HS-5 (cell line): Measurements from ENCODE around the gene LUZP1.
"Not testable (repeated sequence)": the region's sequence is repeated elsewhere in the genome, so short reads cannot be mapped to it uniquely, and the experiment has no call there.

Experiments
- DNase-seq: peaks from one replicate; pipeline ENCODE4 v3.0.0-alpha.2; 2012; ENCODE audit warnings: low read depth

LUZP1 gene

DNA sequence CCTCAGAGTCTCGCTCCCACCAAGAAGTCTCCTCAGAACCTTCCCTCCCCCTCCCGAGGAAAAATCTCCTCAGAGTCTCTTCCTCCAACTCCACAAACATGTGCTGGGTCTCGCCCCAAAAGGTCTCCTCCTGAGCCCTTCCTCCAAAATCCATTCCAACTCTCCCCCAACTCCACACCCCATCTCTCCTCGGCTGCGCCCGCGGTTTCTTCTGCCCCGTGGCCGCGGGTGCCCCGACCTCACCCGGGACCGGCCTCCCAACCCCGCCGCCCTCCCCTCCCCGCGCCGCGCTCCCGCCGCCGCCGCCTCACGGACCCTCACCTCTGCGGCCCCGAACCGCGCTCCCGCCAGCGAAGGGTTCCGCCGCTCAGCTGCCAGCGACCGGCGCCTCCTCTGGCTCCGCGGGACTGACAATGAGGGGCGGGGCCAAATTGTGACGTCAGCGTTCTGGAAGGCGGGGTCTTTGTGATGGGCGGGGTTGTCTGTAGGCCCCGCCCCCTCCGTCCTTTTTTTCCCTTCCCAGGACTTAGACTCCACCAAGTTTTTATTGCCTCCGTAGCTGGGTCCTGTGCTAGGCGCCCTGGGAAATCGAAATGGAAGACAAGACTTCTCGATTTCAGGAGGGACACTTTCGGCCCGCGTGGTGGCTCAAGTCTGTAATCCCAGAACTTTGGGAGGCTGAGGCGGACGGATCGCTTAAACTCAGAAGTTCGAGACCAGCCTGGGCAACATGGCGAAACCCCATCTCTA is at the start of gene LUZP1:
TSS of gene LUZP1 (minus strand) at position 412 of the 750 bp plus-strand sequence.
- peak; percentile 43 for DNase-seq

DNA sequence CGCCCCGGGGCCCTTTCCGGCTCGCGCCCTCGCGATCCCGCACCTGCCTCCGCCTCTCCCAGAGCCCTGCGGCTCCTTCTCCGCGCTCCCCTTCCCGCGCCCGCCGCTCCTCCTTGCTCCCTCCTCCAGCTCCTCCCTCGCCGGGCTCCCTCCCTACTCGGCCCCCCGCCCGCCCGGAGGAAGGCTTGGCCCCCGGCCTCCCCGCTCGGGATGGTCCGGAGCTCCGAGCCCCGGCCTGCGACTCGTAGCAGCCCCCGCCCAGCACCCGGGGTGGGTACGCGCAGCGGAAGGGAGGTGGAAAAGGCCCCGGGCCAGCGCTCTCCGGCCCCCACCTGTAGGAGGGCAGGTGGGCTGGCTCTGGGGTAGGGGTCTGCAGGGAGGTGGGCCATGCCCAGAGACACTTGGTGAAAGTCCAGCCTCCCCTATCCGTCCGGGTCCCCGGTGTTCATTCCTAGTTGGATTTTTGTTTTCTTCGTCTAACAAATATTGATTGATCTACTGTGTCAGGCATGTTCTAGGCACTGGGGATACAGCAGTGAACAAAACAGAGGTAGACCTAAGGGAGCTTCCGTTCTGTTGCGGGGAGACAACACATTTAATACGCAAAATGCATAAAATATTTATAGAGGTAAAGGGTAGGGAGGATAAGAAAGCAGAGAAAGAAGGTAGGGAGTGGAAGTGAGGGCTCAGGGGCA is 48.9 kb upstream of the LUZP1 start, which contains the start of gene HTR1D:
TSS of gene HTR1D (minus strand) at position 82 of the 695 bp plus-strand sequence. CDS start 23,283 bp downstream, outside the sequence.
- DNase-seq, result no peak

DNA sequence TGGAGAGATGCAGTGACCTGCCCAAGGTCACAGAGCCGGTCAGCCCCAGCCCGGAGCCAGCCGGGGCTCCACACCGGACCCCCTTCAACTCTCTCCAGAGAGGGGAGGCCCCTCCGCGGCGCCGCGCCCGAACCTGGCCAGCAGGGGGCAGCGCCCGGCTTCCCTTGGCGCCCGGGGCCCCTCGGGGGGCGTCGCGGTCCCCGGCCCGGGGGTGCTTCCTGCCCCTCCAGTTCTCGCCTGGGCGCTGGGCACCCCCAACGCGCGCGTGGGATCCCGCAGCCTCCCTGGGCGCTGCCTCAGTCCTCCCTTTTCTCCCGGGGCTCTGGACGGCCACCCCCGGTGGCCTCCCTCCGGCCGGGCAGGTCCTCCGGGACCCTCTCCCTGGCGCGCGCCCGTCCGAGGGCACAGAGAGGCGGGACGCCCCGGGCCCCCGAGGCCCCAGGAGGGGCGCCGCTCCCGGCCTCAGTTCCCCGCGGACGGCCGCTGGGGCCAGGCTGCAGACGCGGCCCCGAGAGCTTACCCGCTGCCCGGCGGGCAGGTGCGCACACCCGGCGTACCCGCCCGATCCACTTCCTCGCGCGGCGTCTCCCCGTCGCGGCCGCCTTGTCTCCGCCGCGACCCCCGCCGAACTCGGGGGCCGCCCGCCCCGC is 48.2 kb upstream of the LUZP1 start:
- DNase-seq, result no peak

DNA sequence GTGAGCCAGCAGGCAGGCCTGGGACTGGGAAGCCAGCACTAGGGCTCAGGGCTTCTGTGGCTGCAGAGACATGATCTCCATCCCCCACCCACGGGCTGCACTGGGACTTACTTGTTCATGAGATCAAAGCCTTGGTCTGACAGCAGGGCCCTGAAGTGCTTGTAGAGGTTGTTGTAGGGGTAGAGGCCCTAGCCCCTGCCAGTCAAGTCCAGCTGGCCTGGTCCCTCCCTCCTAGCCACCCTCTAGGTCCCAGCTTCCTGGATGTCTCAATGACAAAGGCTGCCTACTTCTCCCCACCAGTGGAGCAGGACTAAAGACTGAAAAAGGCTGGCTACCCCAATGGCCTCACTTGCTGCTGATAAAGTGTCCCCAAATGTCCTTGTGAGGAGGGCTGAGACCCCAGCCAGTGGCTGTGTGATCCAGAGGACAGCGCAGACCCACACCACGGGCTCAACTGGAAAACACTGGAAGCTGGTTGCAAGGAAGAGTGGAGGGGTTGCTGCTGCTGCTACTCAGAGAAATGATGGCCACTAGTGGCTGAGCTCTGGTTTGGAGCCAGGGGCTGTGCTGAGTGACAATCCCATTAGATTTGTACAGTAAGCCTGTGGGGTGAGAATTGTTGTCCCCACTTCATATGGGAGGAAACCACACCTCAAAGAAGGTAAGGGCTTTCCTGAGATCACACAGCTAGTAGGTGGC is 47.2 kb upstream of the LUZP1 start:
- no peak for DNase-seq

DNA sequence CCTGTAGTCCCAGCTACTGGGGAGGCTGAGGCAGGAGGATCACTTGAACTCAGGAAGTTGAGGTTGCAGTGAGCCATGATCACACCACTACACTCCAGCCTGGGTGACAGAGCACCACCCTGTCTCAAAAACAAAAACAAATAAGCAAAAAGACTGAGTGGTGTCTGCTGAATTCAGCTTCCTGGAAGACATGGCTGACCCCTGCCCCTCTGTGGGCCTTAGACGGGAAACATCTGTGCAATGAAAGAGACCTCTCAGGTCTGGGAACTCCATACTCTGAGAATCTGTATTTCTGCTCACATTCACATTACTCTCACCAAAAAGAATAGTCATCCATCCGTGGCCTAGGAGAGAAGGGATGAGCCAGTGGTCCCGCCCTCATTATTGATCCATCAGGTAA is 46.6 kb upstream of the LUZP1 start:
- DNase-seq, result no peak

DNA sequence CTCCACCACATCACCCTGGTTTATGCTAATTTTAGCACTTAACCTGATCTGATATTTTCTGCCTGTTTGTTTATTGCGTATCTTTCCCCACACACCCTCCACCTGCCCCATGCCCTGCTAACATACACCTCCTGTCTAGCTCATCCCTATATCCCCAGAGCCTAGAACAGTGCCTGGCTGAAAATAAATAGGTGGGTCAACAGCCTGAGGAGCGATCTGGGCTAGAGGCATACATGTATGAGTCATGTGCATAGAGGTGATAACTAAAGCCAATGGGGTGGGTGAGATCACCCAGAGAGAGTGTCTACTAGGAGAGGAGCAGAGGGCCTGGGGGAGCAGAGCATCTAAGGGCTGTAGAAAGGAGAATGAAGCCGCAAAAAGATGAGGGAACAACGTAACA is 46.0 kb upstream of the LUZP1 start:
- no peak for DNase-seq

DNA sequence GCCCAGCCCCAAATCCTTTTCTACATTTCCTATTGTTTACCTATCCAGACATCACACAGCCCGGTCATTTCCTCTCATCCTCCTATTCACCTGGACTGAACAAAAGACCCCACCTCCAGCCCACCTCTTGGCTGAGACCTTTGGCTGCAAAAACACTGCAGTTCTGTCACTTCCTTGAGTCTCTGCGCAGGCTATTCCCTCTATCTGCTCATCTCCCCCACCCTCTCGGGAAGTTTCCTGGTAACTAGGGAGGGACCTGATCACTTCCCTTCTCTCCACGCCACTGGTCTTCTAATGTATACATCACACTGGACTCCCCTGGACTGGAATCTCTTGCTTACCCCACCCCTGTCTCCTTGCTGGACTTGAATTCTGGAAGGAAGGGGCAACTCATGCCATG is 43.3 kb upstream of the LUZP1 start:
- no peak for DNase-seq

DNA sequence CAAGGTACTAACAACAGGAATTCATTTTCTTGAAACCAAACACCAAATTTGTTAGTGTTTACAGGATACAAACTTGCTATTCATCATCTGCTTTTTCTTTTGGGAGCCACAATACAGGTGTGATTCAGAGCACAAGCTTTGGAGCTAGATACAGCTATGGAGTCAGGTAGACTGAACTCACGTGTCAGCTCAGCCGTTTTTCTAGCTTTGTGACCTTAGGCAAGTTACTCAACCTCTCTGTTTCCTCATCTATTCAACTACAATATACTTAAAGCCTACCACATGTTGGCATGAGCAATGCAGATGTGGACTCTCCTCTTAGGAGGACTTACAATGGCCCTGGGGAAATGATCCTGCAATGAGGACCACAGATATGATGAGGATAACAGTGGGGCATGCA is 42.3 kb upstream of the LUZP1 start:
- no peak for DNase-seq

DNA sequence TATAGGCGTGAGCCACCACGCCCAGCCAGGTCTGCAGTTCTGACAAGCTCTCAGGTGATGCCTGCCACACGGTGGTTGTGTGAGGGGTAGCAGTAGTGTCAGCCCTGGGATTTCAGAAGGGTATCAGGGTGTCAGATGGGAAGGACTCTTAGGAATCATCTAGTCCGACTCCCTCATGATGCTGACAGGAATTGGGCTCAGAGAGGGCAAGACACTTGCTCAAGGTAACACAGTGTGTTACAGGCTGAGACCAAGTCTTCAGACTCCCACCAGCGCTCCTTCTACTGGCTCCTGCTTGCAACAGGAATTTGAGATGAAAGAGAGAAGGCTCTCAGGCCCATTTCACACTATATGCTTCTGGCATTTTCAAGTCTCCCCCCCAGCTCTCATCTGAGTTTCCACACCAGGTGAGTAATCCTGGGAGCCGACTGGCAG is 41.7 kb upstream of the LUZP1 start:
- peak; percentile 8 for DNase-seq

DNA sequence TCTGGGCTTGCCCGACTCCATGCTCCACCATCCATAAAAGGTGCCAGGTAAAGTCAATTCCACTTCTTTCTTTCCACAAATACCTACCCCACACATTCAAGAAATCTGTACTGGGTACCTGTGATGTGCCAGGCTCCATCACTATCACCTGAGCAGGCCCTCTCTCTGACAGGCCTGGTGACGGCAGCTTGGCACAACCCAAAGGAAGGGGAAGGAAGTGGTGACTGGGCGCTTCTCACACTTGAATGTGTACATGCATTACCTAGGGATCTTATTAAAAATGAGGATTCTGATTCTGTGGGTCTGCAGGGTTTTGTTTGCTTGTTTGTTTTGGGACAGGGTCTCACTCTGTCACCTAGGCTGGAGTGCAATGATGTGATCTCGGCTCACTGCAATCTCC is 41.1 kb upstream of the LUZP1 start:
- DNase-seq, result no peak

DNA sequence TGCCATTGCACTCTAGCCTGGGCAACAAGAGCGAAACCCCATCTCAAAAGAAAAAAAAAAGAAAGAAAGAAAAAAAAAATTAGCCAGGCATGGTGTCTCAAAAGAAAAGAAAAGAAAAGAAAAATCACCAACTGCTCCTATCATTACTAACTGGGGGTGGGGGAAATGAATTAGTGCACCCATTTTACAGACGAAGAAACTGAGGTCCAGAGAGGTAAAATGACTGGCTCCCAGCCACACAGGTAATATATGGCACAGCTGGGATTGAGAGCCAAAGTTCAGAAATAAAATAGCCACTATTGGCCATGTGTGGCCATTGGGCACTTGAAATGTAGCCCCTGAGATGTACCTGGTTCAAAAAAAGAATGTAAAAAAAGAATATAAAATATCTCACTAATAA is 39.9 kb upstream of the LUZP1 start:
- no peak for DNase-seq

DNA sequence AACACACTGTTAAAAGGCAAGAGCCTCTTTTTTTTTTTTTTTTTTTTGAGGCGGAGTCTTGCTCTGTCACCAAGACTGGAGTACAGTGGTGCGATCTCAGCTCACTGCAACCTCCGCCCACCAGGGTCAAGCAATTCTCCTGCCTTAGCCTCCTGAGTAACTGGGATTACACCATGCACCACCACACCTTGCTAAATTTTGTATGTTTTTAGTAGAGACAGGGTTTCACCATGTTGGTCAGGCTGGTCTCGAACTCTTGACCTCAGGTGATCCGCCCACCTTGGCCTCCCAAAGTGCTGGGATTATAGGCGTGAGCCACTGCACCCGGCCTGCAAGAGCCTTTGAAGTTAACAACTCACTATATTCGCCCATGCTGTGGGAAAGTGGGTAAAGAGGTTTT is 39.1 kb upstream of the LUZP1 start:
- not testable (repeated sequence) for DNase-seq

DNA sequence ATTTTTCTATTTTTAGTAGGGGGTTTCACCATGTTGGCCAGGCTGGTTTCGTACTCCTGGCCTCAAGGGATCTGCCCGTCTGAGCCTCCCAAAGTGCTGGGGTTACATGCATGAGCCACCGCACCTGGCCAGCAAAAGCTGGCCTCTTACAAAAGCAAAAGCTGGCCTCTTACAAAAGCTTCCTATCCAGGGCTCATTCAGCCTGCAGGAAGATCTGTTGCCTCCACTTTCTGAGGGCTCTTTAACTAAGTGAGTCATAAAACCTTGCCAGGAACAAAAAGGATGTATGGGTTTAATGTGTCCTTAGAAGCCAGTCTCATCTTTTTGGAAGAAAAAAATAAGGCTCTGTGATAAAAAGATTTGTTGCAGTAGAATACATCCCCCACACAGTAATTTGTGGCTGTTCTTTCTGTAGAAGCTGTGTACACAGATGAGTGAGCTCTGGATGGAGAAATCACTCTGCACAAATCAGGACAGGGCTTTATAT is 33.6 kb upstream of the LUZP1 start:
- no peak for DNase-seq

DNA sequence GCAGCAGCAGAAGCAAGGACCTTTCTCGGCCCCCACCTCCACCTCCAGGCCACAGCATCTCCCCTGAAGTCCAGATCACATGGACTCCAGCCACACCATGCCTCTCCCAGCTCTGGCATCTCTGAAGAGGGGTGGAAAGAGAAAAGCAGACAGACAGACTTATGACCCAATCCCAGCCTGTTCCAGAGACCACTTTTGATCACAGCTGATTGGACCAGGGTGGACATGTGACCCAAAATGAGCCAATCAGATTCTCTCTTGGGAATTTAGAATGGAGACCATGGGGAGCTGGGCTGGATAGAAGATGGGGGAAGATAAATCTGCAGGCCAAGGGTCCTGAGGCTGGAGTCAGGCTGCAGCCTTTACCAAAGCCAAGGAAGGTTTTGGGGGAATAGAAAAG is 32.2 kb upstream of the LUZP1 start:
- DNase-seq, result no peak

DNA sequence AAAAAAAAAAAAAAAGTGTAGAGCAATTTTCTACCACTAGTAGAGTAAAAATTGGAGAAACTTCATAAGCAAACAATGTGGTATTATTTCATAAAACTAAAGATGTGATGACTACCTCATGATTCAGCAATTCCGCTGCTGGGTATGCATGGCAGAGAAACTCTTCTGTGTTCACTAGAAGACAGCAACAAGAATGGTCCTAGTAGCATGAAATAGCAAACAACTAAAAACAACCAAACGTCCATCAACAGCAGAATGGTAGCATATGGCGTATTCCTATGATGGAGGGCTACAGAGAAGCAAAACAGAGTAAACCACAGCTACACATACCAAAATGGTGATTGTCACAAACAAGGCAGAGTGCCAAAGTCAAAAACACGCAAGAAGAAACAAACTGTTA is 29.7 kb upstream of the LUZP1 start:
- peak; percentile 94 for DNase-seq

DNA sequence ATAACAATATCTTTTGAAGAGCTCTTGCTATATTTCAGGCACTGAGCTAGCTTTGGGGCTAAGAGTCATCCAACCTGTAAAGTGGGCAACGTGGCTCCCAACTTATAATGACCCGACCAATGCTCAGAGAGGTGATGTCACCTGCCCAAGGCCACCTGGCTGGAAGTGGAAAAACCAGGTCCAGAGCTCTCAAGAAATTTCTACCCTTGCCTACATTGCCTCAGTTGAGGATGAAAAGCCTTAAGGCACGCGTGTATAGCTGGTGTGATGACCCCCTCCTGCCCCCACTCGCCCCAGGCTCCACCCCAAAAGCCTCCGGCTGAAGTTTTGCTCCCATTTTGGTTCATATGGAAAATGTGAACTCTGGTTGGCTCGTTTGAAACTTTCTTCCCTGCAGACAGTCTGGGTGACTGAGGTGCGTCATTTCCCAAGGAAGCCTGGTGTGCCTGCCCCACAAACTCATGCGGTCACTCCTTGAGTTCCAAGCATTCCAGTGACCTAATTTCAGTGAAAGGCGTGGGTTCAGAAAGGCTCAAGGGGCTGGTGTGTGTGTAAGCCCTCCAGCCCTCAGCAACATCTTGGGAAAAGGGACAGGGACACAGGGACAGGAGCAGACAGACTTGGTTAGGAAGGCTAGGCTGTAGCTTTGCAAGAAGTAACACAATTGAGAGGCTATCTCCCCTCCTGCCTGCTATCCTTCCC is 28.1 kb upstream of the LUZP1 start:
- peak; percentile 95 for DNase-seq

DNA sequence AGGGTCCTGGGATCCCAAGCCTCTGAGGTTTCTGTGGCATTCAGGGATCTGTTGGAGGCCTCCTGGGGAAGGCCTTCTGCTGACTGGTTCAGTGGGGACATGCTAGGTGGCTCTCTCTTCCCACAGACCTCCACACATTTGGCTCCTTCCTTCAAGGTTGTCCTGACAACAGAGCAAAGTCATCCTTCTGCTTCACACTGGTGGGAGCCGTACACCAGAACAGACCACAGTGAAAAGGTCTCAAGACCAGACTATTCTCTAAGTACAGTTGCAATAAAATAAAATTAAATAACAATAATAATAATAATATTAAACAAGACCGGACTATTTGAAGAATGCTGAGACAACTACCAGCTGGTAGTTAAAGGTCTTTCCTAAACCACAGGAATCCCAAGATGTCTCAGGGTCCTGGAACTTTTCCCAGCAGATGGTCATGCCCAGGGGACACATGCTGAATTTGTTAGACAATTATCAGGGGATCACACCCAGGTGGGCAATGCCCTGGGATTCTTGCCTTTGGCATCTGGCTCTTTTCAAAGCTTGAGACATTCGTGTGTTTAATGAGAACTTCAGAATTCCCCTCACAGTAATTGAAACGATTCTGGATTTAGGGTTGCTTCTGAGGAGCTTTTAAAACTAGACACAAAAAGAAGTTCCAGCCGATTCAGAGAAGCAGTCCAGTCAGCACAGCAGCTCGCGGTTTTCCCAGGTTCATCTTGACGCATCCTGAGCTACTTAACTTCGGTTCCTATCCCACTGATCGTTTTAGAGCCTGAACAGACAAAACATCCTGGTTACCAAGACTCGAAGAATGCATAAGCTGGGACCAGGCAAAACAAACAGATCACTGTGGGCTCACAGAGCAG is 25.7 kb upstream of the LUZP1 start:
- DNase-seq, result peak; percentile 93

DNA sequence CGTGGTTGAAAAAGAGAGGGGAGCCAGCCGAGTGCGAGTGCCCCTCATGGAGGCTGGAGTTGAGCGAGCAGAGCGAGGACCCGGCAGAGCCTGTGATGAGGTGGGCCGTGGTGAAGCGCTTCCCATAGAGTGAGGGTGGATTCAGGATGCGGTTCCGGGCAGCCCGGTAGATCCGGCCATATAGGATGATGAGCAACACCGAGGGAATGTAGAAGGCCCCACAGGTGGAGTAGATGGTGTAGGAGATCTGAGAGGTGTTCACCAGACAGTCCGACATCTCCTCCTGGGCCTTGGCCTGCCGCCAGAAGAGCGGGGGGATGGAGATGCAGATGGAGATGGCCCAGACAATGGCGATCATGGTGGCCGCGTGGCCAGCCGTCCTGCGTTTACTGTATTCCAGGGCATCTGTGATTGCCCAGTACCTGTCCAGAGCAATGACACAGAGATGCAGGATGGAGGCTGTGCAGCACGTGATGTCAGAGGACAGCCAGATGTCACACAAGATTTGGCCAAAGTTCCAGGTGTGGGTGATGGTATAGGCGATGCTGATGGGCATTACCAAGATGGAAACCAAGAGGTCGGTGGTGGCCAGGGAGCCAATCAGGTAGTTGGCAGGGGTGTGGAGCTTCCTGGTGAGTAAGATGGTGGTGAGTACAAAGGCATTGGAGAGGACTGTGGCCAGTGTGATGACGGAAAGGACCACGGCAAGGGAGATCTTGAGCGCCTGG is 24.9 kb upstream of the LUZP1 start:
- DNase-seq, result no peak

DNA sequence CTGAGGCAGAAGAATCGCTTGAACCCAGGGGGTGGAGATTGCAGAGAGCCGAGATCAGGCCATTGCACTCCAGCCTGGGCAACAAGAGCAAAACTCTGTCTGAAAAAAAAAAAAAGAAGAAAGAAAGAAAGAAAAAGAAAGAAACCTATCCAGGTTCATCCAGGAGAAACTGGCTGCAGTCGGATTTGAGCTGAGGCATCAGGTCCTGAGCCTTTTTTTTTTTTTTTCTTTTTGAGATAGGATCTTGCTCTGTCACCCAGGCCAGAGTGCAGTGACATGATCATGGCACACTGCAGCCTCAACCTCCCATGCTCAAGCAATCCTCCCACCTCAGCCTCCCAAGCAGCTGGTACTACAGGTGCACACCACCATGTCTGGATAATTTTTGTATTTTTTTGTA is 22.5 kb upstream of the LUZP1 start:
- no peak for DNase-seq

DNA sequence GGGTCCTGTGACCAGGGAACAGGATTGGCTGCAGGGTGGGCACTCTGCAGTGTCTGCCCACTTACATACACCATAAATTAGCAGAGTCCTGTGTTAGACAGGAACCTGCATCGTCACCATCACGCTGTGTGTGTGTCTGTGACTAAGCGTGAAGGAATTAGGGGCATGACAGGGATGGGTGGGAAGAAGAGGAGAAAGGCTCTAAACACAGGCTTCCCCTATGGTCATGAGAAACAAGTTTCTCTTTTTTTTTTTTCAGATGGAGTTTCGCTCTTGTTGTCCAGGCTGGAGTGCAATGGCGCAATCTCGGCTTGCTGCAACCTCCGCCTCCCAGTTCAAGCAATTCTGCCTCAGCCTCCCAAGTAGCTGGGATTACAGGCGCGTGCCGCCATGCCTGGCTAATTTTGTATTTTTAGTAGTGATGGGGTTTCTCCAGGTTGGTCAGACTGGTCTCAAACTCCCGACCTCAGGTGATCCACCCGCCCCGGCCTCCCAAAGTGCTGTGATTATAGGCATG is 20.3 kb upstream of the LUZP1 start:
- peak; percentile 93 for DNase-seq
